Measurements from ENCODE around the gene CKMT2.

The CKMT2 gene

GRCh38 chr5:81216152-81216551 is 17.0 kb upstream of the CKMT2 start:
- DNase-seq (ENCODE audit: low read depth in 2 of 2), result no peak

- no peak for DNase-seq (ENCODE audit: low read depth in 2 of 2)
Measured at GRCh38 chr5:81219389-81219788, 13.7 kb upstream of the CKMT2 start.

- no peak for DNase-seq (ENCODE audit: low read depth in 2 of 2)
Measured at GRCh38 chr5:81222285-81222684, 10.8 kb upstream of the CKMT2 start.

- no peak for DNase-seq (ENCODE audit: low read depth in 2 of 2)
Measured at GRCh38 chr5:81225463-81225862, 7.7 kb upstream of the CKMT2 start.

- no peak for DNase-seq (ENCODE audit: low read depth in 2 of 2)
Measured at GRCh38 chr5:81226286-81226685, 6.8 kb upstream of the CKMT2 start.

DNA sequence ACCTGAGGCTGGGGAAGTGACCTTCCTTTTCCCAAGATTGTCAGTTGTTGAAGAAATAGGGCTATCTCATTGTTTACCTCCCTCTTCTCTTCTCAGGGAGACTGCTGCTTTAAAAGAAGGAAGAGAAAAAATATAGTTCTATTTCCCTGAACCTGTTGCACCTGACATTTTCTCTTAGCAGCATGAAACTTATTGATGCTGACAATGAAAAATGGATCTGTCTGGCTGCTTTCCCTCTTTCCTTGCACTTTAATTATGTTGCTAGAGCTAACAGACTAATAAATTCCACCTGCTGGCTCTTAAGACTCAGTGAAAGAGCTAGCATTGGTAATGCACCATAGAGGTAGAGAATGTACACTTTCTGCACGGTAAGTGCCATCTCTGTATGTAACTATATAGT is 6.2 kb upstream of the CKMT2 start:
- no peak for DNase-seq (ENCODE audit: low read depth in 2 of 2)

DNA sequence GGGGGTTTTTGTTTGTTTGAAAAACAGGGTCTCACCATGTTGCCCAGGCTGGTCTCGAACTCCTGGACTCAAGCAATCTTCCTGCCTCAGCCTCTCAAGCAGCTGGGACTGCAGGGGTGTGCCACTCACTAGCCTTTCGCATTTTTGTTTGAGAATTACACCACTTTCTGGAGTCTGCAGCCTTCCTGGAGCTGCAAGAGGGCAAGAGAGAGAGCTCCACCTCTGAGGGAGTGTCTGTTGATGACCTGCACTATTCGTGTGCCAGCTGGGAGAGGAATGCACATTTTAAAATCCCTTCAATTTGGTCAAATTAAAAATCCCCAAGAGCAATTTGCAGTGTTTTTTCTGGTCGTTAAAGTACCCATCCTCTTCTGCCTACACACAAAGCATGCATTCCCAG is 5.0 kb upstream of the CKMT2 start:
- no peak for DNase-seq (ENCODE audit: low read depth in 2 of 2)

GRCh38 chr5:81230416-81230815 is 2.7 kb upstream of the CKMT2 start:
- no peak for DNase-seq (ENCODE audit: low read depth in 2 of 2)

DNA sequence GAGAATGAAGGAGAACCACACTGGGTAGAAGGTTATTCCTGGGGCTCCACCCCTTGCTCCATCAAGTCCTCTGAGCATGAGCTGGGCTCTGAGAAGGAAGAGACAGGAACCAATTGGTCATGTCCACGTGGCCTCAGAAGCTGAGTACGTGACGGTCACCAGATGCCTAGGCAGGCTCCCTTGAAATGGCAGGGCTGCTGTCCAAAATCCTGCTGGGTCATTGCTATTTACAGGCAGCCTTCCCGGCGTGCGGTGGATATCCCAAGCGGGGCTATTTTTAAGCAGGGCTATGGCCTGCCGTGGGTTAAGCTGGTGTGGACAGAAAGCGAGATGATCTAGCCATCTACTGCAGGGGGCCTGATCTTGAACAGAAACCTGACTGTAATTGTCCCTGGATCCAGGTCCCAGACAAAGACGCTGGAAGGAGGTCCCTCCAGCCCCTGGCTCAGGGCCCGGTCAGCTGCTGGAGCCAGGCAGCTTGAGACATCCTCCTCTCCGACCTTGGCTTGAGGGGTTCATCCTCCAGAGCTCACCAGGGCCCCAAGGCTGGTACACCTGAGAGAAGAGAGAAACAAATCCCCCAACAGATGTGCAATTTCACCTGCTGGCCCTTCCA is 550 bp upstream of the CKMT2 start:
- no peak for DNase-seq (ENCODE audit: low read depth in 2 of 2)

DNA sequence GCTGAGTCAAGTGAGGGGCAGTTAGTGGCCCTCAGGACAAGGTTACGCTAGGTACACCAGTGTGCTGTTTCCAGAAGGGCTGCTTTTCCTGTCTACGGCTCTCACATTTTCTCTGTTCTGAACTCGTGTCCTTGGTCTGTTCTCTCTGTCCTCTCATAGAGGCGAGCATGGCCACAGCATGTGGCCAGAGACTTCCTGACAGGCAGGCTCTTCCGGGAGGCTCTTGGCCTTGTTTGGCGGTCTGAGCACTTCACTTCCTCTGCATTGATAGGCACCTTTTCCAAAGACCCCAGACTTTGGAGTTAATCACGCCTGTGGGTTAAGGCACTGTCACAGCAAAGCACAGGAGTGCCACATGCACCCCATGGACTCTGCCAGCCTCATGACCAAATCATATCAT is 1.2 kb downstream of the CKMT2 start:
- no peak for DNase-seq (ENCODE audit: low read depth in 2 of 2)

DNA sequence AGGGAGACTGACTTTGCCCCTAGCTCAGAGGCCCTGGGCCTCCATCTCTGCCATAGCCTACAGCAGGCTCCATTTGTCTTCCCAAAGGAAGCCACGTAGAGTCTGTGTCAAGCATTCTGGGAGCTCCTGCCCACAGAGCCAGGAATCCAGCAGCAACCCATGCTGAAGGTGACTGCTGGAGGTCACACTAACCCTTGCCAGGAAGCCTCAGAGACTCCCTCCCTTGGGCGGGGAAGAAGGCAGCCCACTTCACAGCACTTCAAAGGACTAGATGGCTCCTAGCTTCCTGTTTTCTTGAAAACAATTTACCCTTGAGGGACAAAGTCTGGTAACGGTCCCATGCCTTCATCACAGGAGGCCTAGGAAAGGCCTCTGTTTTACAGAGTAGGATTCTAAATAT is 1.7 kb downstream of the CKMT2 start:
- no peak for DNase-seq (ENCODE audit: low read depth in 2 of 2)

GRCh38 chr5:81235287-81236072 is 2.4 kb downstream of the CKMT2 start:
- no peak for DNase-seq (ENCODE audit: low read depth in 2 of 2)

DNA sequence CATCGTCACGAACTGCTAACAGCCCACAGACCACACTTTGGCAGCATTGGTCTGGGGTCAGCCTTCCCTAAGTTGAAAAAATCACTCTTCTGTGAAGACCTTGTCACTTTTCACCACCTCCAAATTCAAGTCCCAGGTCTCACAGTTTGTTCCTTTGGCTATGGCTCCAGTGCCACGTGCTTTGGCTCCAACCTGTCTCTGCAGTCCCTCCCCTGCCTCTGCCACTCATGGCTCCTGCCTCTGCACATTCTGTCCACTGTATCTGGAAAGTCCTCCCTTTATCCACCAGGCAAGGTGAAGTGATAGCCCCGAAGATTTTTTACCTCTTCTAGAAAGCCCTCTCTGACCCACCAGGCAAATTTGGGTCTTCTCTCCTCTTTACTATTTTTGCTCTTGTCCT is 5.3 kb downstream of the CKMT2 start:
- no peak for DNase-seq (ENCODE audit: low read depth in 2 of 2)

DNA sequence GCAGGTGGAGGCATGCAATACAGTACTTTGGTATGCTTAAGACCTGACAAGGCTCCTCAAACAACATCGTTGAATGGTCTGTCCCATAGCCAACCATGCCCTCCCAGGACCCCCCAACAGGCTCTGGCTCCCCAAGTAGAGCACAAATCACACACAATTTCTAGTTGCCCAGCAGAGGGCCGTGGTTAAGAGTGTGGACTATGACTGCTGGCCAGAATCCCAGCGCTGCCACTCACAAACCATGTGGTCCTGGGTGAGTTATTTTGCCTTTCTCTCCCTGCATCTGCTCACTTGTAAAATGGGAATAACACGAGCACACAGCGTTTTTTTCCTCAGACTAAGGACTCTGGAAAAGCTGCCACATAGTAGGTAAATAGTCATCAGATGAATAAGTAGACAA is 6.5 kb downstream of the CKMT2 start:
- DNase-seq (ENCODE audit: low read depth in 2 of 2), result no peak

GRCh38 chr5:81241001-81241400 is 7.9 kb downstream of the CKMT2 start:
- no peak for DNase-seq (ENCODE audit: low read depth in 2 of 2)

GRCh38 chr5:81241961-81242648 is 9.0 kb downstream of the CKMT2 start:
- no peak for DNase-seq (ENCODE audit: low read depth in 2 of 2)

DNA sequence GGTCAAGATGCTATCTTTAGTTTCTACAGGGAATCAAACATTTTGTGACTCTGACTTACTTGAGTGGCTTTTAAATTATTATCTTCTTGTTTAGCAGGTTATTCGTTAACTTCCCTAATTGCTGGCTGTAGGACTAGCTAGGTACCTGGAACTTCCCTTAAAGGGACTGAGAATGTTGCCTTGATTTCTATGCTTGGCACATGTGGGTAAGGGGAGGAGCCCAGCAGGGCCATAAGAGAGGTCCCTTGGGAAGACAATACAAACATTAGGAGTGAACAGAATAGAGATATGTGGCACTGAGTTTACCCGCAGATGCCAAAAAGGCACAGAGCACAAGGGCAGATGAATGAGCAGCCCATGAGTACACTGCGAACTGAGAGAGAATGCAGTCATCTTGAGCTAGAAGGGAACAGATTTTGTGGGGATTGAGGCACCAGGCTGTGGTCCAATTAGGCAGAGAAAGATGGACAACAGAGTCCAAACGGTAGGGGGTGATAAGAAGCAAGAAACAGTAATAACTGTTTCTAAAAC is 9.8 kb downstream of the CKMT2 start:
- no peak for DNase-seq (ENCODE audit: low read depth in 2 of 2)

DNA sequence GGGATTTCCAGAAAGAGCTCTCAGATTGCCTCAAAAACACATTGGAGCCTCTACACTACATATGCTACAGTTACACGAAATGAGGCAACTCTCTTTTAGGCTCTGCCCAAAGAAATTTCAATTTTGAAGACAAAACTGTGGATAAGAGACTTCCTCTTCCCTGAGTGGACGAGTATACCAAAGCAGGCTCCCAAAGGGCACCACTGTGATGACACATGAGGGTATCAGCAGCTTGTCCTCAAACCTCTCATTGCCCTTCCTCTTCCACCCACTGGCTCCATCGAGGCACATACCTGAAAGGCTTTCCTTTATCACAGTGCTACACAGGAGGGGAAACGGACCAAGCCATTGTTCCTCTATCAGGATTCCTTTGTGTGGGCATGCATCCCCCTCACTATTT is 11.3 kb downstream of the CKMT2 start:
- no peak for DNase-seq (ENCODE audit: low read depth in 2 of 2)

DNA sequence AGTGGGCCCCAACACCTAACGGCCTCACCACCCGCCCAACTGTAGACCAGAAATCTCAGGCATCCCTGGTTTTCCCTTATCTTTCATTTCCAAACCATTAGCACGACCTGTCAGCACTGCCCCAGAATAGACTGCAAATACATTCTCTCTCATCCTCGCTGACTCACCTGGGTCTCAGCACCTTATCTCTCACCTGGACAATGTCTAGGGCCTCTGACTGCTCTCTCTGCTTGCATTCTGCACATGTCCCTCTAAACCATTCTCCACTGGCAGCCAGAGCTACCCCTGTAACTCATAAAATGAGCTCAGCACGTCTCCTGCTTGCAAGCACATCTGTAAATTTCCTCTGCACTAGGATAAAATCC is 12.7 kb downstream of the CKMT2 start:
- DNase-seq (ENCODE audit: low read depth in 2 of 2), result no peak

- DNase-seq (ENCODE audit: low read depth in 2 of 2), result no peak
Measured at GRCh38 chr5:81246697-81247096, 13.6 kb downstream of the CKMT2 start.

GRCh38 chr5:81247441-81247972 is 14.4 kb downstream of the CKMT2 start:
- no peak for DNase-seq (ENCODE audit: low read depth in 2 of 2)

DNA sequence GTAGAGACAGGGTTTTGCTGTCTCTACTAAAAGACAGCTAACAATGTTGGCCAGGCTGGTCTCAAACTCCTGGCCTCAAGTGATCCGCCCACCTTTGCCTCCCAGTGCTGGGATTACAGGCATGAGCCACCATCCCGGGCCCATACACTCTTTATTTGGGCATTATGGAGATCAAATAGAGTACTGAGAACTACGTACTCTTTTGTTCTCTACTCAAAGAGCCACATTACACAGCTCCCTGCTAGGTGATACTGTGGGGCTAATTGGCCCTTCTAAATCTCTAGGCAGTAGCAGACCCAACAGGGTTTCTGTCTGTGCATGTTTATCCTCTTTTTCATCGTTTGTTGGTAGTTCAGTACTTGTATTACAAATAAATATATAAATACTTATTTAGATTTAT is 16.1 kb downstream of the CKMT2 start:
- no peak for DNase-seq (ENCODE audit: low read depth in 2 of 2)

DNA sequence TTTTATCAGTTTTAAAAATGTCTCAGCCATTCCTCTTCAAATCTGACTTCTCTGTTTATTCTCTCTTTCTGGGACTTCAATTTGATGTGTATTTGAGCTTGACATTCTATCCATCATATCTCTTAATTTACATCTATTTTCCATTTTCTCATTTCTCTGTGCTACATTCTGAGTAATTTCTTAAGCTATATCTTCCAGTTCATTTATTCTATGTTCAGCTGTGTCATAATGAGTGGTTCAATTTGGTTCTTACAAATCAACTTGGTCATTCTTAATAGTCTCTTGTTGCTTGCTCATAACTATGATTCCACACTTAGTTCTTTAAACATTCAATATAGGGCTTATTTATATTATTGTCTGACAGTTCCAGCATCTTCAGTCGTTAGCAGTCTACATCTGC is 16.9 kb downstream of the CKMT2 start:
- DNase-seq (ENCODE audit: low read depth in 2 of 2), result no peak

Measured in stimulated activated CD4-positive, alpha-beta T cell treated with anti-CD3 and anti-CD28 coated beads, Interleukin-1b, Interleukin-23, amount 100 ng/mL, for 4 hours (primary cell).